H9 (cell line): ENCODE results near the gene HECA. TPM values are rescaled to one million over a fixed set of nuclear protein-coding genes. Genes with fewer than 3 reads are reported as not detected.

ENCODE experiments used
- DNase-seq: peaks from one replicate; pipeline ENCODE4 v3.0.0-alpha.2; 2017
- H2AFZ ChIP-seq: one replicate; pipeline ENCODE4 v1.6.1; 2013; ENCODE audit warnings: mild to moderate bottlenecking, low read length, control low read depth, moderate library complexity
- H2AK5ac ChIP-seq: 2 replicates; pipeline ENCODE4 v1.6.1; 2013; ENCODE audit warnings: low read length, control low read depth, mixed read lengths; ENCODE audit not compliant: insufficient read length
- H2BK120ac ChIP-seq: one replicate; pipeline ENCODE4 v1.6.1; 2013; ENCODE audit warnings: low read depth, mild to moderate bottlenecking, low read length, control low read depth, inconsistent platforms; ENCODE audit not compliant: poor library complexity, severe bottlenecking
- H2BK12ac ChIP-seq: 2 replicates; pipeline ENCODE4 v1.6.1; 2013; ENCODE audit warnings: low read length, control low read depth, mixed read lengths, low read depth; ENCODE audit not compliant: insufficient read length
- H2BK15ac ChIP-seq: 2 replicates; pipeline ENCODE4 v1.6.1; 2013; ENCODE audit warnings: low read depth, low read length, control low read depth
- H2BK20ac ChIP-seq: one replicate; pipeline ENCODE4 v1.6.1; 2013; ENCODE audit warnings: low read depth, mild to moderate bottlenecking, low read length, control low read depth, inconsistent platforms; ENCODE audit not compliant: poor library complexity, severe bottlenecking
- H2BK5ac ChIP-seq: 2 replicates; pipeline ENCODE4 v1.6.1; 2013; ENCODE audit warnings: low read length, control low read depth, mixed read lengths; ENCODE audit not compliant: insufficient read length
- H3K14ac ChIP-seq: 2 replicates; pipeline ENCODE4 v1.6.1; 2013; ENCODE audit warnings: low read length, control low read depth; ENCODE audit not compliant: insufficient read depth
- H3K18ac ChIP-seq: 2 replicates; pipeline ENCODE4 v1.6.1; 2013; ENCODE audit warnings: low read depth, mild to moderate bottlenecking, mixed read lengths, low read length, control low read depth; ENCODE audit not compliant: insufficient read length
- H3K23ac ChIP-seq: 2 replicates; pipeline ENCODE4 v1.6.1; 2013; ENCODE audit warnings: low read length, control low read depth, mixed read lengths, low read depth; ENCODE audit not compliant: insufficient read length
- H3K23me2 ChIP-seq: 2 replicates; pipeline ENCODE4 v1.6.1; 2013; ENCODE audit warnings: low read depth, mild to moderate bottlenecking, mixed read lengths, low read length, control low read depth; ENCODE audit not compliant: insufficient read length, poor library complexity, severe bottlenecking
- H3K27ac ChIP-seq: 2 replicates; pipeline ENCODE4 v1.5.1; 2013; ENCODE audit warnings: low read length, control low read depth, mixed read lengths, low read depth; ENCODE audit not compliant: insufficient read length
- H3K27me3 ChIP-seq: 2 replicates; pipeline ENCODE4 v1.6.1; 2013; ENCODE audit warnings: low read length, control low read depth, inconsistent platforms; ENCODE audit not compliant: insufficient read depth
- H3K4ac ChIP-seq: 2 replicates; pipeline ENCODE4 v1.6.1; 2013; ENCODE audit warnings: low read depth, mild to moderate bottlenecking, control low read depth, inconsistent platforms, low read length, moderate library complexity
- H3K4me1 ChIP-seq: 2 replicates; pipeline ENCODE4 v1.6.1; 2013; ENCODE audit warnings: low read length, control low read depth, inconsistent platforms; ENCODE audit not compliant: insufficient read depth
- H3K4me2 ChIP-seq: 2 replicates; pipeline ENCODE4 v1.6.1; 2013; ENCODE audit warnings: low read length, control low read depth, mixed read lengths; ENCODE audit not compliant: insufficient read length, insufficient read depth
- H3K56ac ChIP-seq: 2 replicates; pipeline ENCODE4 v1.6.1; 2013; ENCODE audit warnings: low read depth, mild to moderate bottlenecking, mixed read lengths, low read length, control low read depth; ENCODE audit not compliant: insufficient read length
- H3K79me1 ChIP-seq: 2 replicates; pipeline ENCODE4 v1.6.1; 2013; ENCODE audit warnings: low read depth, mild to moderate bottlenecking, moderate library complexity, low read length, control low read depth, inconsistent platforms; ENCODE audit not compliant: insufficient read depth, poor library complexity, severe bottlenecking
- H3K79me2 ChIP-seq: 2 replicates; pipeline ENCODE4 v1.6.1; 2013; ENCODE audit warnings: low read length, control low read depth, inconsistent platforms; ENCODE audit not compliant: insufficient read depth
- H3K9ac ChIP-seq: 2 replicates; pipeline ENCODE4 v1.6.1; 2013; ENCODE audit warnings: low read length, control low read depth, mixed read lengths; ENCODE audit not compliant: insufficient read length; ENCODE audit errors: extremely low read depth
- H3K9me3 ChIP-seq: one replicate; pipeline ENCODE4 v1.6.1; 2013; ENCODE audit warnings: low read depth, low read length, inconsistent platforms; ENCODE audit not compliant: control insufficient read depth
- H3T11ph ChIP-seq: one replicate; pipeline ENCODE4 v1.6.1; 2013; ENCODE audit warnings: mild to moderate bottlenecking, low read length, control low read depth, inconsistent platforms
- H4K20me1 ChIP-seq: one replicate; pipeline ENCODE4 v1.6.1; 2013; ENCODE audit not compliant: control insufficient read depth, insufficient read length, insufficient read depth
- H4K5ac ChIP-seq: 2 replicates; pipeline ENCODE4 v1.6.1; 2013; ENCODE audit warnings: low read depth, mild to moderate bottlenecking, mixed read lengths, low read length, control low read depth; ENCODE audit not compliant: insufficient read length
- H4K8ac ChIP-seq: replicated peaks from 2 replicates; pipeline ENCODE4 v1.6.1; 2013; ENCODE audit warnings: low read length, control low read depth, mixed read lengths, low read depth; ENCODE audit not compliant: insufficient read length
- H4K91ac ChIP-seq: 2 replicates; pipeline ENCODE4 v1.6.1; 2013; ENCODE audit warnings: low read depth, mild to moderate bottlenecking, moderate library complexity, mixed read lengths, low read length, control low read depth; ENCODE audit not compliant: insufficient read length
- H3K27ac Mint-ChIP-seq, 3 experiments: 2 replicates in 2 of 3; 3 replicates in 1 of 3; pipeline ENCODE4 v1.8.0; 2020 to 2021; ENCODE audit warnings: mixed read lengths in 3 of 3, mild to moderate bottlenecking in 1 of 3, moderate library complexity in 1 of 3
- H3K27me3 Mint-ChIP-seq: 2 replicates; pipeline ENCODE4 v1.8.0; 2021; ENCODE audit warnings: low read depth, mild to moderate bottlenecking, moderate library complexity, mixed read lengths
- H3K36me3 Mint-ChIP-seq, 3 experiments: 2 replicates in 2 of 3; 3 replicates in 1 of 3; pipeline ENCODE4 v1.8.0; 2020 to 2021; ENCODE audit warnings: low read depth in 3 of 3, mixed read lengths in 3 of 3; ENCODE audit not compliant: insufficient read depth in 1 of 3
- H3K4me1 Mint-ChIP-seq, 2 experiments: 2 replicates each; pipeline ENCODE4 v1.8.0; 2020; ENCODE audit warnings: mixed read lengths in 2 of 2
- H3K4me3 Mint-ChIP-seq, 2 experiments: 2 replicates in 1 of 2; 3 replicates in 1 of 2; pipeline ENCODE4 v1.8.0; 2020 to 2021; ENCODE audit warnings: mild to moderate bottlenecking in 2 of 2, mixed read lengths in 2 of 2, moderate library complexity in 1 of 2
- H3K9me3 Mint-ChIP-seq, 2 experiments: 2 replicates in 1 of 2; 3 replicates in 1 of 2; pipeline ENCODE4 v1.8.0; 2020; ENCODE audit warnings: mild to moderate bottlenecking in 2 of 2, mixed read lengths in 2 of 2, moderate library complexity in 1 of 2
- WGBS: extraction: QIAGEN DNeasy Blood & Tissue Kit; methylation state at CpG from one replicate; pipeline ENCODE4 v1.1.7; 2013; ENCODE audit warnings: missing lambda C conversion rate, low lambda C conversion rate, mixed read lengths; ENCODE audit not compliant: insufficient read length; ENCODE audit errors: extremely low coverage; 5-methylcytosine and 5-hydroxymethylcytosine counted together
- total RNA-seq: library from RNA; stranded (reverse); gene quantifications from 2 replicates; pipeline ENCODE4 v1.2.1, GENCODE V29; 2021
- TF ChIP-seq, protein P1 (sequence below): fragments of 200-600 bp; sonication (generic); conservative IDR thresholded peaks from 3 replicates; pipeline ENCODE4 v1.8.0; 2021; ENCODE audit warnings: antibody characterized with exemption, mild to moderate bottlenecking

The HECA gene
- total RNA-seq, 1 experiment from 2014 or later: 4.8 TPM

- H3K79me2 ChIP-seq: no peaks in the 10 kb centered on the region
- H4K20me1 ChIP-seq: no peaks in the 10 kb centered on the region
- no peak overlapping the region for H4K91ac ChIP-seq
- no CpG with 5 or more reads among the region's 4 CpGs for WGBS
- no peak overlapping the region for H2BK15ac ChIP-seq
- TF ChIP-seq, protein P1, sequence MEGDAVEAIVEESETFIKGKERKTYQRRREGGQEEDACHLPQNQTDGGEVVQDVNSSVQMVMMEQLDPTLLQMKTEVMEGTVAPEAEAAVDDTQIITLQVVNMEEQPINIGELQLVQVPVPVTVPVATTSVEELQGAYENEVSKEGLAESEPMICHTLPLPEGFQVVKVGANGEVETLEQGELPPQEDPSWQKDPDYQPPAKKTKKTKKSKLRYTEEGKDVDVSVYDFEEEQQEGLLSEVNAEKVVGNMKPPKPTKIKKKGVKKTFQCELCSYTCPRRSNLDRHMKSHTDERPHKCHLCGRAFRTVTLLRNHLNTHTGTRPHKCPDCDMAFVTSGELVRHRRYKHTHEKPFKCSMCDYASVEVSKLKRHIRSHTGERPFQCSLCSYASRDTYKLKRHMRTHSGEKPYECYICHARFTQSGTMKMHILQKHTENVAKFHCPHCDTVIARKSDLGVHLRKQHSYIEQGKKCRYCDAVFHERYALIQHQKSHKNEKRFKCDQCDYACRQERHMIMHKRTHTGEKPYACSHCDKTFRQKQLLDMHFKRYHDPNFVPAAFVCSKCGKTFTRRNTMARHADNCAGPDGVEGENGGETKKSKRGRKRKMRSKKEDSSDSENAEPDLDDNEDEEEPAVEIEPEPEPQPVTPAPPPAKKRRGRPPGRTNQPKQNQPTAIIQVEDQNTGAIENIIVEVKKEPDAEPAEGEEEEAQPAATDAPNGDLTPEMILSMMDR: no peak
- no peaks in the 10 kb centered on the region for H3K4me1 ChIP-seq
- H2AK5ac ChIP-seq: no peak overlapping the region
- H4K5ac ChIP-seq: no peak overlapping the region
- H3K4me1 Mint-ChIP-seq: peaks cover 4% of the 10 kb centered on the region in 2 experiments
- no peak overlapping the region for H3T11ph ChIP-seq
- no peak overlapping the region for H2BK20ac ChIP-seq
- no peak overlapping the region for H2BK5ac ChIP-seq
- peak overlapping the region in 1 of 3 experiments; percentile 67; a peak in 1 of 7 replicates for H3K27ac Mint-ChIP-seq
- H3K23me2 ChIP-seq: no peaks in the 10 kb centered on the region
- H4K8ac ChIP-seq: no peak overlapping the region
- no peak overlapping the region for H3K14ac ChIP-seq
- no peaks in the 10 kb centered on the region for H3K36me3 Mint-ChIP-seq
- no peak overlapping the region for H2BK12ac ChIP-seq
- no peak overlapping the region for H2AFZ ChIP-seq
- H3K27ac ChIP-seq: no peak overlapping the region
- no peak for DNase-seq
- no peak overlapping the region for H3K56ac ChIP-seq
- H3K18ac ChIP-seq: no peak overlapping the region
- H3K27me3 Mint-ChIP-seq: no peaks in the 10 kb centered on the region
- H3K23ac ChIP-seq: no peak overlapping the region
- no peak overlapping the region for H2BK120ac ChIP-seq
- H3K4ac ChIP-seq: no peak overlapping the region
- no peak overlapping the region for H3K4me2 ChIP-seq
- H3K4me3 Mint-ChIP-seq: no peak overlapping the region
- H3K9me3 ChIP-seq: no peaks in the 10 kb centered on the region
- H3K79me1 ChIP-seq: no peaks in the 10 kb centered on the region
- no peak overlapping the region for H3K9ac ChIP-seq
- H3K9me3 Mint-ChIP-seq: no peaks in the 10 kb centered on the region
- no peaks in the 10 kb centered on the region for H3K27me3 ChIP-seq
Observed at GRCh38 chr6:139187489-139187888, 52.6 kb downstream of the HECA start.
